ENCODE results near the gene RAMP1.
"Not testable (repeated sequence)": the region's sequence is repeated elsewhere in the genome, so short reads cannot be mapped to it uniquely, and the experiment has no call there.

Gene RAMP1

GRCh38 chr2:237859533-237860272 is at the start of gene RAMP1:
RAMP1 (plus strand) TSS chr2:237859623; CDS start chr2:237859676, 53 bp downstream.
- DNase-seq (ENCODE audit: low read depth in 2 of 2) = no peak

DNA sequence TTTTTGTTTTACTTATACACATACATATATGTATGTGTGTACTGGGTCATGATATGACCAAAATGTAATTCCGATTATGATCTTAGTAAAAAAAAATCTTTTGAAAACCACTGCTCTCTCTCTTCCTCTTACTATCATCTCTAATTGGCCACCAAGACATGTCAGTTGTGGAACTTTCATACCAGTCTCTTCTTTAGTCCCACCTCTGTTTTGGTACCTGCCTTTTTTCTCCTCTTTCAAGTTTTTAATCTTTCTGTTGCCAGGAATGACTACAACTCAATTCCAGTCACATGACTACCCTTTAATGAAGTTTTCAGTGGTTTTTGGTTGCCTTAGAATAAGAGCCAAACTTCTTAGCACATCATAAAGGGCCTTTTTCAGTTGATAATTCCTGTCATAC is 43.8 kb upstream of the RAMP1 start:
- DNase-seq (ENCODE audit: low read depth in 2 of 2) = no peak

- no peak for DNase-seq (ENCODE audit: low read depth in 2 of 2)
Observed at GRCh38 chr2:237816531-237816930, 42.9 kb upstream of the RAMP1 start.

GRCh38 chr2:237818066-237818473 is 41.4 kb upstream of the RAMP1 start:
- peak; percentile 70 to 72 for DNase-seq (ENCODE audit: low read depth in 2 of 2)

DNA sequence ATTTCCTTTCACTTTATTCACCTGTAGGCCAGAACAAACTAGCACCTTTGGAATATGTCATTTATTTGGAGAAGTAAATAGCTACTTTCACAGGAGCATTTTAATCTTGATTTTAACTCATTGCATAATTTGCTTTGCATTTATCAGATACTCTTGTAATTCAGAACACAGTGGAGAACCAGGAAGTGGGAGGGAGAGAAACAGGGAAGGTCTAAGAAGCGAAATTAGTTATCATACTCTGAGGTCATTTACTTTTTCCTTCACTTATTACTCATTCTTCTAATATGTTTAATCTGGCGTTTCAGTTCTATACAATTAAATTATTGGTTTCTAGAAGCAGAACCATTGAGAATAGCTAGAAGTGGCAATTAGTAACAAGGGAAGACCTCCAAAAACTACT is 40.2 kb upstream of the RAMP1 start:
- no peak for DNase-seq (ENCODE audit: low read depth in 2 of 2)

DNA sequence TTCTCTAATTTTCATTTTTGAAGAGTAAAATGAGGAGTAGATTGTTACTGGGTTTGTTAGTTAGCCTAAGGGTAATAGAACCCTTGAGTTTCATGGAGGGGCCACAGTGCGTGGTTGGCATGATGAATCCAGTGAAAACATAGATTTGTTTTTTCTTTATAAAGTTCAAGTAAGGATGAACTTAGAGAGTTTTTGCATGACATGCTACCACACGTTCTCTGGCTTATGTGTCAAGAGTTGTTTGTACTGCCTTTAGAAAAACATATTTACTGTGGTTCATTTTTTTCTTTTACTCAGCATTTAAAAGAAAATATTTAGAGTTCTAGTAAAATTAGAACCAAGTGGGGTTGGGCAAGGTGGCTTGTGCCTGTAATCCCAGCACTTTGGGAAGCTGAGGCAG is 39.0 kb upstream of the RAMP1 start:
- no peak for DNase-seq (ENCODE audit: low read depth in 2 of 2)

GRCh38 chr2:237823544-237823943 is 35.9 kb upstream of the RAMP1 start:
- DNase-seq (ENCODE audit: low read depth in 2 of 2) = no peak

DNA sequence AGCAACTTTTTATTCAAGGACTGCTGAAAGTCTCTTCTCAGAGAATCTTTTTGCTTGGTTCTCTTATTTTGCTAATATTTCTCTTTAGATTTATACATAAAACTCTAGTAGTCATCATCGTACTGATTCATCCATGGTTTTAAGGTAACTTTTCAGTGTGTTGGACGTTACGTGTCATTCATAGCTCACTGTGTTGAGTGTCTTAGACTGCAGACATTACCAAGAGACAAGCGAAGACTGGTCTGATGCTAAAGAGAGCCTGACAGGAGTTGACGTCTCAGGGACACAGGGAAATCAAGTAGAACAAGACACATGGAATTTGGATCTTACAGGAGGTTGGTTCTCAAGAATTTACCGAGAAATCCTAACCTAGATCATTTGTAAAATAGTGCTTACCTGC is 35.3 kb upstream of the RAMP1 start:
- no peak for DNase-seq (ENCODE audit: low read depth in 2 of 2)

- no peak for DNase-seq (ENCODE audit: low read depth in 2 of 2)
Observed at GRCh38 chr2:237827421-237827987, 31.9 kb upstream of the RAMP1 start.

DNA sequence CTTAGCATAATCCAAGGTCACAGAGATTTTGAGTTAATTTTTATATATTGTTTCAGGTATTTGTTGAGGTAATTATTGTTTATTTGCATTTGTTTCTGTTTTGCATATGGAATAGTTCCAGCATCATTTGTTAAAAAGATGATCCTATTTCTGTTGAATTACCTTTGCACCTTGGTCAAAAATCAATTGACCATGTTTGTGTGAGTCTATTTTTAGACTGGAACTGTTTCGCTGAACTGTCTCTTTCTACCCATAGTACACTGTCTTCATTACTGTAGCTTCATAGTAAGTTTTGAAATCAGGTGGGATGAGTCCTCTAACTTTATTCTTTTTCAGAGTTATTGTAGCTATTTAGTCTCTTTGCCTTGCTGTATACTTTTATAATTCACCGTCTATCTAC is 28.9 kb upstream of the RAMP1 start:
- no peak for DNase-seq (ENCODE audit: low read depth in 2 of 2)

- DNase-seq (ENCODE audit: low read depth in 2 of 2) = peak; percentile 8 to 12
Observed at GRCh38 chr2:237833546-237833945, 25.9 kb upstream of the RAMP1 start.

DNA sequence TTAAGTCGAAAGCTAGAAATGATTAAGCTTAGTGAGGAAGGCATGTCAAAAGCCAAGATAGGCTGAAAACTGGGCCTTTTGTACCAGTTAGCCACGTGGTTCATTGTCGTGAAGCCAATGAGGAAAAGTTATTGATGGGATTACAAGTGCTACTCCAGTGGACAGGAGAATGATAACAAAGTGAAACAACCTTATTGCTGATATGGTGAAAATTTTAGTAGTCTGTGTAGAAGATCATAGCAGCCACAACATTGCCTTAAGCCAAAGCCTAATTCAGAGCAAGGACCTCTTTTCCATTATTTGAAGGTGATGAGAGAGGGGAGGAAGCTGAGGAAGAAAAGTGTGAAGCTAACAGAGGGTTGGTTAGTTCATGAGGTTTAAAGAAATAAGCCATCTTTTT is 24.1 kb upstream of the RAMP1 start:
- no peak for DNase-seq (ENCODE audit: low read depth in 2 of 2)

DNA sequence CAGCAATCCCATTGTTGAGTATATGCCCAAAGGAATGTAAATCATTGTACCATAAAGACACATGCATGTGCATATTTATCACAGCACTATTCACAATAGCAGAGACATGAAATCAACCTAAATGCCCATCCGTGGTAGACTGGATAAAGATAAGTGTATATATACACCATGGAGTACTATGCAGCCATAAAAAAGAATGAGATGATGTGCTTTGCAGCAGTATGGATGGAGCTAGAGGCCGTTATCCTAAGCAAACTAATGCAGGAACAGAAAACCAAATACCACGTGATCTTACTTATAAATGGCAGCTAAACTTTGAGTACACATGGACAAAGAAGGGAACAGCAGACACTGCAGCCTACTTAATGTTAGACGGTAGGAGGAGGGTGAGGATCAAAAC is 18.4 kb upstream of the RAMP1 start:
- no peak for DNase-seq (ENCODE audit: low read depth in 2 of 2)

GRCh38 chr2:237848940-237849339 is 10.5 kb upstream of the RAMP1 start:
- not testable (repeated sequence) for DNase-seq (ENCODE audit: low read depth in 2 of 2)

GRCh38 chr2:237854295-237854694 is 5.1 kb upstream of the RAMP1 start:
- no peak for DNase-seq (ENCODE audit: low read depth in 2 of 2)

GRCh38 chr2:237857791-237858190 is 1.6 kb upstream of the RAMP1 start:
- DNase-seq (ENCODE audit: low read depth in 2 of 2) = no peak

DNA sequence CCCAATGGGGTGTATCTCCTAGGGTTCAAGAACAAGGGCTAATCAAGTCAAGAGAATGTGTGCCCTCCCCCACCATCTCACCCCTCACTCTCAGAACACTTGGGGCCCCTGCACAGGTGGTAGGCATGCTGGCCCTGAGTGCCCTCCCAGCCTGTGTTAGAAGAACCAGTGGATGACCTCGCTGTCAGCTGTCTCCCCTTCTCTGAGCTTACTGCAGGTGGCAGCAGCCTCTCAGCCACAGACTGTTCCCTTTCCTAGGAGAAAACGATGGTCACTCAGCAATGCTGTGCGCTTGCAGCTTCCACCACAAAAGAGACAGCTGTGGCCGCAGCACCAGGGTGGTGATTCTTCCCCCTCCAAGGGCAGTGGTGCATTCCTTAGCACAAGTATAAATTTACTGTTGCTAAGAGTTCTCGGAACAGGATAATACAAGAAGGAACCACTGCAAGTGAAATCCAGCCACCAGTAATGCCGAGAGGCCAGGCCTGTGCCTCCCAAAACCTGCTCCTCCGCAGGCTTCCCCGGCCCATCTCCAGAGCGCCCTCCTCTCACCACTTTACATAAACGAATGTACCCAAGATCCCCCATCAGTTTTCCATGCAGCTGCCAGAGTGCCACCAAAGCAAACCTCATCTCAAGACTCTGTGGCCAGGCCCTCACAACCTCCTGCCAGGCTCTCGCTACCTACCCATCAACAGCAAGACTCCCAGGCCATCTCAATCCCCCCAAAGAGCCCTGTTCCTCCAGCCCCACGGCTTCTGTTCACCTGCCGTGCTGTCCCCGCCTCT is 935 bp upstream of the RAMP1 start:
- peak in 1 of 2 experiments; percentile 39 for DNase-seq (ENCODE audit: low read depth in 2 of 2)

DNA sequence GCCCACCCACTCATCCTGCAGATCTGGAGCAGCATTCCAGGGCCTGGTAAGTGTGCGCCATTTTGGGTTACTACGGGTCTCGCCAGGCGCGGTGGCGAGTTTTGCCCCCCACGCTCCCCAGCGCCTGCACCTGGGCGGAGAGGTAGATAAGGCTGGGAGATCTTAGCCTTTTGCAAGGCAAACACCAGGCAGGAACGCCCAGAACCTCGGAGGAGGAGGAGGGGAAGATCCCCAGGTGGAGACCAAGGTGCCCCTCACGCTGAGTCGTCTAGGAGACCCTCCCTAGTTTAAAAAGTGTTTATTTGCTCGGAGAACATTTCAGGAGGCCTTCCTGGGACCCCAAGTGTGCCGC is 365 bp upstream of the RAMP1 start:
- DNase-seq (ENCODE audit: low read depth in 2 of 2) = no peak

GRCh38 chr2:237860273-237860935 is 981 bp downstream of the RAMP1 start:
- no peak for DNase-seq (ENCODE audit: low read depth in 2 of 2)

DNA sequence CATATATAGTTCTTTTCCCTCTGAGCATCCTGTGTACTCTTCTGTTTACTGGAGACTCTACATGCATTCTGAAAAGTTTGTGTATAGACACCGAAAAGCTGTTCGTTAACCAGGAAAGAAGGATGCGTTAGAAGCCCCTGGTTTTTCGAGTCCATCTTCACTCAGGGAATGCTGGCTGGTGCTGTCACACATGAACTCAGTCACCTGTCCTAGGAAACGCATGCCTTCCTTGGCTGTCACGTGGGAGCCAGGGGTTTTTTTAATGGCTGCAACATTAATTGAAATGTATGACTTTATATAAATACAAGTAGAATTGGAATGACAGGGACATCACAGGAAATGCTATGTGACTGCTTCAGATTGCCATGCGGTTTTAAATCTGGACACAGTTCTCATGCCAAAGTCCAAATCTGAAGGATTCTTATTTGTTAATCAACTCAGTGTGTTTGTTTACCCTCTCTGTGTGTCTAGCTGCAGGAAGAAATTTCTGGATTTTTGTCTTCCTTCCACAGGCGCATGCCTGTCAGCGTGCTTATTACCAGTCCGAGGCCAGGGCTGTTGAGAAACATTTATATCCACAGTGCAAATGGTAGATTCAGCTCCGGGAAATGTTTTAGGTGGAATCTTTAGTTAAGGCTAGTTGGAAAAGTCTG is 2.6 kb downstream of the RAMP1 start:
- no peak for DNase-seq (ENCODE audit: low read depth in 2 of 2)

- DNase-seq (ENCODE audit: low read depth in 2 of 2) = no peak
Observed at GRCh38 chr2:237862528-237862895, 3.1 kb downstream of the RAMP1 start.

DNA sequence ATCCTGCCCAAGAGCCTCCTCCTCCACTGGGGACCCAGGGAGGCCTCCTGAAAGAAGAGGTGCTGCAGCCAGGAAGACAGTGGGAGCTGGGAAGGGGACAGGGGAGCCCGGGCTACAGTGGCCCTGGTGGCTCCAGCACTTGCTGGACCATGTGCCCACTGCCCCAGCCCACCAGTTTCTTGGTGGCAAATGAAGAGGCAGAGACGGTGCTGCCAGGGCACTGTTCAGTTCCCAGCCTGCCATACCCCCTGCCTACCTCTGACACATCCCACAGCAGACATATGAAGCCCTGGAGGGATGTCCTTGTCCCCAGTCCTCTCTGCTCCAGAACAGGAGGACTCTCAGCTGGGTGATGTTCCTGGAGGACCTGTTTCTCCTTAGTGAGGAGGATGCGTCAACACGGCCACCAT is 3.7 kb downstream of the RAMP1 start:
- no peak for DNase-seq (ENCODE audit: low read depth in 2 of 2)

All from fibroblast of skin of left quadriceps (primary cell).